Thymus (tissue), 11 donors: ENCODE data around the gene NAT14. TPM values are rescaled to one million over a fixed set of nuclear protein-coding genes. Genes with fewer than 3 reads are reported as not detected.

Experiments
- DNase-seq, 9 donors: peaks; one replicate each; pipeline ENCODE4 v3.0.0-alpha.2; 2013; ENCODE audit warnings: low spot score in 9 of 9, low read depth in 6 of 9, missing footprints in 1 of 9
- H3K27ac ChIP-seq, 2 donors: one replicate each; pipeline ENCODE4 v1.5.1; 2013; ENCODE audit warnings: control low read depth in 1 of 2, low read depth in 1 of 2, low read length in 1 of 2, mild to moderate bottlenecking in 1 of 2, moderate library complexity in 1 of 2
- H3K27me3 ChIP-seq, 2 donors: one replicate each; pipeline ENCODE4 v1.5.1; 2013; ENCODE audit warnings: low read length in 1 of 2; ENCODE audit not compliant: control insufficient read depth in 2 of 2, insufficient read depth in 1 of 2
- H3K36me3 ChIP-seq, 2 donors: one replicate each; pipeline ENCODE4 v1.5.1; 2013; ENCODE audit warnings: low read length in 1 of 2, mild to moderate bottlenecking in 1 of 2, moderate library complexity in 1 of 2; ENCODE audit not compliant: control insufficient read depth in 2 of 2, insufficient read depth in 2 of 2
- H3K4me1 ChIP-seq, 2 donors: one replicate each; pipeline ENCODE4 v1.5.1; 2013; ENCODE audit warnings: low read length in 2 of 2; ENCODE audit not compliant: control insufficient read depth in 2 of 2, insufficient read depth in 2 of 2
- H3K4me3 ChIP-seq, 2 donors: one replicate each; pipeline ENCODE4 v1.5.1; 2013; ENCODE audit warnings: low read length in 2 of 2, control low read depth in 1 of 2, mild to moderate bottlenecking in 1 of 2
- H3K9me3 ChIP-seq, 2 donors: one replicate each; pipeline ENCODE4 v1.5.1; 2013; ENCODE audit warnings: low read length in 1 of 2, mild to moderate bottlenecking in 1 of 2; ENCODE audit not compliant: control insufficient read depth in 2 of 2, insufficient read depth in 1 of 2
- WGBS: extraction: QIAGEN DNeasy Blood & Tissue Kit; methylation state at CpG from one replicate; pipeline ENCODE4 v1.1.7; 2013; 5-methylcytosine and 5-hydroxymethylcytosine counted together
- polyA plus RNA-seq: library from polyadenylated mRNA; stranded (reverse); fragments of 200-250 nt; gene quantifications from one replicate; pipeline ENCODE4 v1.2.3, GENCODE V29; 2013
- total RNA-seq: library from RNA; stranded (reverse); fragments of 120-200 nt; gene quantifications from one replicate; pipeline ENCODE4 v1.2.4, GENCODE V29; 2013
- donor health status: healthy.

The NAT14 gene
- total and polyA plus RNA-seq, 2 donors, result 58.2 to 116 TPM

GRCh38 chr19:55473225-55474012 lies 11.6 kb upstream of the NAT14 start:
- H3K4me3 ChIP-seq, result no peak overlapping the region
- H3K36me3 ChIP-seq, result no peaks in the 10 kb centered on the region
- H3K27ac ChIP-seq, result no peak overlapping the region
- DNase-seq, result no peak
- no peaks in the 10 kb centered on the region for H3K9me3 ChIP-seq
- H3K4me1 ChIP-seq, result peaks cover 12 to 41% of the 10 kb centered on the region in 2 donors
- H3K27me3 ChIP-seq, result no peaks in the 10 kb centered on the region
- 91% methylated on average over 16 of the region's 16 CpGs for WGBS

GRCh38 chr19:55474269-55475265 lies 10.4 kb upstream of the NAT14 start:
- no peak for DNase-seq
- Histone ChIP-seq H3K4me3 (no peak overlapping the region), H3K27ac (peak overlapping the region in 1 of 2 donors; percentile 12), H3K36me3 (no peaks in the 10 kb centered on the region), H3K27me3 (no peaks in the 10 kb centered on the region), H3K4me1 (peaks cover 13 to 52% of the 10 kb centered on the region in 2 donors), H3K9me3 (no peaks in the 10 kb centered on the region)
- WGBS, result 95% methylated on average over 19 of the region's 19 CpGs

- Histone ChIP-seq H3K9me3 (no peaks in the 10 kb centered on the region), H3K4me3 (peak within 1 kb of the TSS; percentile 56 to 75), H3K27me3 (no peaks in the 10 kb centered on the region), H3K27ac (peak within 1 kb of the TSS; percentile 99), H3K4me1 (peaks cover 25 to 68% of the 10 kb centered on the region in 2 donors), H3K36me3 (peaks cover 3 to 4% of the 10 kb centered on the region in 2 donors)
- peak; percentile 95 to 100 (median 98) for DNase-seq
- WGBS, result 2% methylated on average over 59 of the region's 61 CpGs
Measured at GRCh38 chr19:55476100-55476775, 8.8 kb upstream of the NAT14 start, which contains the start of gene ZNF628. TSS of gene ZNF628 (plus strand) at chr19:55476617. CDS start at chr19:55479911, 3,294 bp downstream.

- H3K9me3 ChIP-seq, result no peaks in the 10 kb centered on the region
- peak overlapping the region in 1 of 2 donors; percentile 1 for H3K4me3 ChIP-seq
- DNase-seq, result no peak
- no peaks in the 10 kb centered on the region for H3K27me3 ChIP-seq
- 98% methylated on average over 13 of the region's 13 CpGs for WGBS
- H3K36me3 ChIP-seq, result peaks cover 7 to 20% of the 10 kb centered on the region in 2 donors
- peak overlapping the region in 1 of 2 donors; percentile 99 for H3K27ac ChIP-seq
- H3K4me1 ChIP-seq, result peaks cover 25 to 68% of the 10 kb centered on the region in 2 donors
Measured at GRCh38 chr19:55477905-55478304, 7.1 kb upstream of the NAT14 start.

GRCh38 chr19:55478364-55478763 lies 6.6 kb upstream of the NAT14 start:
- H3K4me1 ChIP-seq, result peaks cover 28 to 68% of the 10 kb centered on the region in 2 donors
- peaks cover 8 to 24% of the 10 kb centered on the region in 2 donors for H3K36me3 ChIP-seq
- DNase-seq, result no peak
- 94% methylated on average over 12 of the region's 12 CpGs for WGBS
- H3K27me3 ChIP-seq, result no peaks in the 10 kb centered on the region
- no peaks in the 10 kb centered on the region for H3K9me3 ChIP-seq
- H3K4me3 ChIP-seq, result no peak overlapping the region
- peak overlapping the region in 1 of 2 donors; percentile 99 for H3K27ac ChIP-seq

GRCh38 chr19:55479045-55479444 lies 5.9 kb upstream of the NAT14 start:
- Histone ChIP-seq H3K4me1 (peaks cover 34 to 70% of the 10 kb centered on the region in 2 donors), H3K27ac (peak overlapping the region; percentile 37 to 87), H3K36me3 (peaks cover 13 to 28% of the 10 kb centered on the region in 2 donors), H3K4me3 (no peak overlapping the region), H3K9me3 (no peaks in the 10 kb centered on the region), H3K27me3 (no peaks in the 10 kb centered on the region)
- WGBS, result 94% methylated on average over 17 of the region's 17 CpGs
- DNase-seq, result no peak

- H3K27me3 ChIP-seq, result no peaks in the 10 kb centered on the region
- peak overlapping the region; percentile 53 to 87 for H3K27ac ChIP-seq
- WGBS, result 86% methylated on average over 15 of the region's 15 CpGs
- peak in 1 of 9 donors; percentile 50 for DNase-seq
- no peaks in the 10 kb centered on the region for H3K9me3 ChIP-seq
- H3K4me1 ChIP-seq, result peaks cover 39 to 70% of the 10 kb centered on the region in 2 donors
- H3K36me3 ChIP-seq, result peaks cover 13 to 28% of the 10 kb centered on the region in 2 donors
- H3K4me3 ChIP-seq, result no peak overlapping the region
Measured at GRCh38 chr19:55479451-55480230, 5.3 kb upstream of the NAT14 start.
